Fibroblast of lung (primary cell): ENCODE results near the gene SLC7A6.

ENCODE experiments used
- EZH2 ChIP-seq: IDR thresholded peaks from 2 replicates; pipeline ENCODE4 v1.5.1; 2012; ENCODE audit warnings: low read length, control low read depth, mild to moderate bottlenecking; ENCODE audit errors: missing control alignments
- TF ChIP-seq, protein P1 (sequence below), 2 donors: IDR thresholded peaks in 1 of 2; conservative IDR thresholded peaks in 1 of 2; 1 replicate in 1 of 2; 2 replicates in 1 of 2; pipeline ENCODE4 v1.5.1; 2011 to 2012; ENCODE audit warnings: low read length in 2 of 2, control low read depth in 1 of 2, inconsistent platforms in 1 of 2, low read depth in 1 of 2, mild to moderate bottlenecking in 1 of 2

- TF ChIP-seq, protein P1, sequence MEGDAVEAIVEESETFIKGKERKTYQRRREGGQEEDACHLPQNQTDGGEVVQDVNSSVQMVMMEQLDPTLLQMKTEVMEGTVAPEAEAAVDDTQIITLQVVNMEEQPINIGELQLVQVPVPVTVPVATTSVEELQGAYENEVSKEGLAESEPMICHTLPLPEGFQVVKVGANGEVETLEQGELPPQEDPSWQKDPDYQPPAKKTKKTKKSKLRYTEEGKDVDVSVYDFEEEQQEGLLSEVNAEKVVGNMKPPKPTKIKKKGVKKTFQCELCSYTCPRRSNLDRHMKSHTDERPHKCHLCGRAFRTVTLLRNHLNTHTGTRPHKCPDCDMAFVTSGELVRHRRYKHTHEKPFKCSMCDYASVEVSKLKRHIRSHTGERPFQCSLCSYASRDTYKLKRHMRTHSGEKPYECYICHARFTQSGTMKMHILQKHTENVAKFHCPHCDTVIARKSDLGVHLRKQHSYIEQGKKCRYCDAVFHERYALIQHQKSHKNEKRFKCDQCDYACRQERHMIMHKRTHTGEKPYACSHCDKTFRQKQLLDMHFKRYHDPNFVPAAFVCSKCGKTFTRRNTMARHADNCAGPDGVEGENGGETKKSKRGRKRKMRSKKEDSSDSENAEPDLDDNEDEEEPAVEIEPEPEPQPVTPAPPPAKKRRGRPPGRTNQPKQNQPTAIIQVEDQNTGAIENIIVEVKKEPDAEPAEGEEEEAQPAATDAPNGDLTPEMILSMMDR (conservative IDR thresholded peaks at IDR 0.05 in 1 of 2, IDR thresholded peaks at IDR 0.05 in 1 of 2; ENCODE audit: low read depth in 1 of 2, low read length in 2 of 2): no peak
- no peak for TF ChIP-seq EZH2
Observed at GRCh38 chr16:68226116-68226515, 38.2 kb upstream of the SLC7A6 start.
